ENCODE measurements around the gene ZNF532.

ZNF532 gene

DNA sequence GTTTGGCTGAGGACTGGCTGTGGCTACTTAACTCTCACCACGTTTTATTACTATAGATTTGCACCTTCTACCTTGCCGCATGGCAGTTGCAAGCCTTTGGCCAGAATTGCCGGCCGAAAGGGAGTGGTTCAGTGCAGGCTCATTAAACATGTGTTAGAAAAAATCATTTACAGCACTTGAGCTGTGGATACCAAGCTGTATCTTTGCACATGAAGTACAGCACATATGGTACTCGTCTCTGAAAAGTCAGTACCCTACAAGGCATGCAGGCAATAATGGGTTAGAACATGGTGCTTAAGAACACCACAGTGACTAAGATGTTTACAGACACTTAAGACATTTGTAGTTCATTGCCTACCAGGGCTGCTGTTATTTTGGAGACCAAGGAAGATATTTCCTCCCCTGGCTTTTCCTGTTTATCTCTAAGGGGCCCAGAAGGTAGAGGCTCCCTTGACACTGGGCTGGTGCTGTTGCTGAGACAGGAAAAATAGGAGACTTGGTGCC is 103.1 kb downstream of the ZNF532 start:
- H3K27ac ChIP-seq (ENCODE audit: insufficient read depth, low read length, poor library complexity, severe bottlenecking), result no peak overlapping the region
- DNase-seq, result no peak
- no peak overlapping the region for H3K4me3 ChIP-seq (ENCODE audit: insufficient read depth, low read depth, low read length, poor library complexity, severe bottlenecking)

DNA sequence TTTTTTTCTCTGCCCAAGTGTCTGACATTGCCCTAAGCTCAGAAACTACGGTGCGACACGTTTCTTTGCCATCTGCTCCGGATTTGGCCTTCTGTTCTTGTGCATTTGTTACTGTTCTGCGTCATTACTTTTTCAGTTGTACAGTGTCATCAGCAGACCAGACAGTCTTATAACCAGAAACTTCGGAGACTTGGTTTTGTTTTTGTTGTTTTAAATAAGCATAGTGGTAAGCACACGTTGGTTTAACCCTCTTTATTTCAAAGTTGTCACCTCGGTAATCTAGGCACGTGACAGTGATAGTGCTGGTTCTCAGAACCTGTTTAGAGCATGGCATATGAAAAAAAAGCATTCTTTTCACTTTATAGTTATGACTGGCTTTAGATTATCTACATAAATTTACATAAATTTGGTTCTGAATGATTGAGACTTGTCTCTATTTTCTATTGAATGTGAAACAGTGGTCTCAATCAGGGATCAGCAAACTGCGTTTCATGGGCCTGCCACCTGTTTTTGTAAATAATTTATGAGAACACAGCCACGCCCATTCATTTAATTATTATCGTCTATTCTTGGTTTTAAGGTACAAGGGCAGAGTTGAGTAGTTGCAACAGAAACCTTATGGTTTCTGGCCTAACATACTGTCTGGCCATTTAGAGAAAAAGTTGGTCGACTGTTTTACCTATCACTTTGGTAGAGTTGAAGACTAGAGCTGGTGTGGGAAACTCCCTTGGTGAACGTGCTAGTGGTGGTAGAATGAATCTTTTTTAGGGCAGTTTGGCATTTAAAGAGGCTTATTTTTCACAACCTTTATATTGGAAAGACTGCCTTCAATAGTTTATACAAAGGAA is 106.5 kb downstream of the ZNF532 start:
- H3K27ac ChIP-seq (ENCODE audit: insufficient read depth, low read length, poor library complexity, severe bottlenecking), result no peak overlapping the region

More for the DNA sequence above, 103.1 kb downstream of the ZNF532 start:
- Histone ChIP-seq H3K9me3 (ENCODE audit: control insufficient read depth, low read length) (no peaks in the 10 kb centered on the region), H3K36me3 (ENCODE audit: control insufficient read depth, insufficient read depth, low read length) (no peaks in the 10 kb centered on the region), H3K4me1 (ENCODE audit: control insufficient read depth, insufficient read depth, low read length, poor library complexity, severe bottlenecking) (no peaks in the 10 kb centered on the region), H3K27me3 (replicated peaks; ENCODE audit: control insufficient read depth, insufficient read depth, low read length, poor library complexity, severe bottlenecking) (no peaks in the 10 kb centered on the region)

GRCh38 chr18:58975296-58975695 is 110.6 kb downstream of the ZNF532 start:
- Histone ChIP-seq H3K27ac (ENCODE audit: insufficient read depth, low read length, poor library complexity, severe bottlenecking) (no peak overlapping the region), H3K4me3 (ENCODE audit: insufficient read depth, low read depth, low read length, poor library complexity, severe bottlenecking) (no peak overlapping the region), H3K4me1 (ENCODE audit: control insufficient read depth, insufficient read depth, low read length, poor library complexity, severe bottlenecking) (no peaks in the 10 kb centered on the region), H3K9me3 (ENCODE audit: control insufficient read depth, low read length) (no peaks in the 10 kb centered on the region), H3K36me3 (ENCODE audit: control insufficient read depth, insufficient read depth, low read length) (no peaks in the 10 kb centered on the region), H3K27me3 (replicated peaks; ENCODE audit: control insufficient read depth, insufficient read depth, low read length, poor library complexity, severe bottlenecking) (no peaks in the 10 kb centered on the region)
- DNase-seq, result no peak

More for the DNA sequence above, 106.5 kb downstream of the ZNF532 start:
- no peaks in the 10 kb centered on the region for H3K27me3 ChIP-seq (replicated peaks; ENCODE audit: control insufficient read depth, insufficient read depth, low read length, poor library complexity, severe bottlenecking)
- no peak overlapping the region for H3K4me3 ChIP-seq (ENCODE audit: insufficient read depth, low read depth, low read length, poor library complexity, severe bottlenecking)
- DNase-seq, result no peak
- H3K36me3 ChIP-seq (ENCODE audit: control insufficient read depth, insufficient read depth, low read length), result no peaks in the 10 kb centered on the region
- no peaks in the 10 kb centered on the region for H3K4me1 ChIP-seq (ENCODE audit: control insufficient read depth, insufficient read depth, low read length, poor library complexity, severe bottlenecking)
- no peaks in the 10 kb centered on the region for H3K9me3 ChIP-seq (ENCODE audit: control insufficient read depth, low read length)

DNA sequence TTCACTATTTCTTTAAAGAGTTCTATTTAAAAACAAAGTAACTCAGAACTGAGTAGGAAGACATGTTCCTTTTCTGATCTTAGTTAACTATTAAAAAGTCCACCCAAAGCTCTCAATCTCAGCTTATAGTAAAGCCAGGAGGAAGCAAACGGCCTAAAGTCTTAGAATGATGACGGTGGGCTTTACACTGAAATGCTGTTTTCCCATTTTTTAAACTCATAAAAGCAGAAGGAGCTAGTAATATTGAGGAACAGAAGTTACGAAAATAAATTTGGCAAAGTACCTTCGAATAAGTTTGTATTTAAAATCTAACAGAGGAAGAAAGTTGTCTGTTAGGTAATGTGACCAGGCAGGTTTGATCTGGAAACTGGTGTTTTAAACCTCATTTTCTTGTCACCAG is 111.1 kb downstream of the ZNF532 start:
- Histone ChIP-seq H3K27ac (ENCODE audit: insufficient read depth, low read length, poor library complexity, severe bottlenecking) (no peak overlapping the region), H3K4me3 (ENCODE audit: insufficient read depth, low read depth, low read length, poor library complexity, severe bottlenecking) (no peak overlapping the region), H3K27me3 (replicated peaks; ENCODE audit: control insufficient read depth, insufficient read depth, low read length, poor library complexity, severe bottlenecking) (no peaks in the 10 kb centered on the region), H3K36me3 (ENCODE audit: control insufficient read depth, insufficient read depth, low read length) (no peaks in the 10 kb centered on the region), H3K4me1 (ENCODE audit: control insufficient read depth, insufficient read depth, low read length, poor library complexity, severe bottlenecking) (no peaks in the 10 kb centered on the region), H3K9me3 (ENCODE audit: control insufficient read depth, low read length) (no peaks in the 10 kb centered on the region)
- DNase-seq, result no peak

DNA sequence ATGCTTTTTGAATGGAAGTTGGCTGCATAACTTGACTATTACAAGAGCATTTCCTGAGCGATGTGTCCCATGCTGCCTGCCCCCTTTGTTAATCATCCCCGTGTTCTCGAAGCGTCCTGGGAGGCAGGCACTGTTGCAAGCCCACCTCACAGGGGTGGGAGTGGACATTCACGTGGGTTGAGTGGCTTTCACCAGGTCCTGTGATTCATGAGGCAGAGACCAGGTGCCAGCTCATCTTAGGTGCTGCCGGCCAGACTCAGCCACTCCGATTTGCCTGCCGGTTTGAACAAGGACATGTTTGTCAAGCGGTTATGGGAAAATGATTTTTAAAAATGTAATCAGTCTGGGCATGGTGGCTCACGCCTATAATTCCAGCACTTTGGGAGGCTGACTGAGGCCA is 112.5 kb downstream of the ZNF532 start:
- Histone ChIP-seq H3K9me3 (ENCODE audit: control insufficient read depth, low read length) (no peaks in the 10 kb centered on the region), H3K36me3 (ENCODE audit: control insufficient read depth, insufficient read depth, low read length) (no peaks in the 10 kb centered on the region), H3K4me1 (ENCODE audit: control insufficient read depth, insufficient read depth, low read length, poor library complexity, severe bottlenecking) (no peaks in the 10 kb centered on the region), H3K27me3 (replicated peaks; ENCODE audit: control insufficient read depth, insufficient read depth, low read length, poor library complexity, severe bottlenecking) (no peaks in the 10 kb centered on the region), H3K27ac (ENCODE audit: insufficient read depth, low read length, poor library complexity, severe bottlenecking) (no peak overlapping the region), H3K4me3 (ENCODE audit: insufficient read depth, low read depth, low read length, poor library complexity, severe bottlenecking) (no peak overlapping the region)
- DNase-seq, result no peak

DNA sequence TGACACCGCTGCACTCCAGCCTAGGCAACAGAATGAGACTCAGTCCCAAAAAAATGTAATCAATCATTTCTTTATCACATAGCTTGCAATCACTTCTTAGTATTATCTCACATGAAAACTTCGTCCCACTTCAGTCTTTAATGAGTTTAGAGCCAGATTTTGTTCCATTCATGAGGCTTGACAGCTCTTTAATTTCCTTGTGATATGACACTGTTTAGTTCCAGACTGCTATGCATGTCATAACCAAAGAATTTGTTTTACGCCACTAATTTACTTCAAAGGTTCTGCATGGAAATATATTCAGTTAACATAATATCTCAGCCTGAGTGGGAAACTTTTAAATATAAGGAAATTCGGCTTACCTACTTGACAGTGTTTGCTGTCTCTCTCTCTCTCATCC is 113.1 kb downstream of the ZNF532 start:
- no peak for DNase-seq
- no peak overlapping the region for H3K4me3 ChIP-seq (ENCODE audit: insufficient read depth, low read depth, low read length, poor library complexity, severe bottlenecking)
- H3K27ac ChIP-seq (ENCODE audit: insufficient read depth, low read length, poor library complexity, severe bottlenecking), result no peak overlapping the region
- no peaks in the 10 kb centered on the region for H3K9me3 ChIP-seq (ENCODE audit: control insufficient read depth, low read length)
- H3K27me3 ChIP-seq (replicated peaks; ENCODE audit: control insufficient read depth, insufficient read depth, low read length, poor library complexity, severe bottlenecking), result no peaks in the 10 kb centered on the region
- no peaks in the 10 kb centered on the region for H3K4me1 ChIP-seq (ENCODE audit: control insufficient read depth, insufficient read depth, low read length, poor library complexity, severe bottlenecking)
- no peaks in the 10 kb centered on the region for H3K36me3 ChIP-seq (ENCODE audit: control insufficient read depth, insufficient read depth, low read length)

DNA sequence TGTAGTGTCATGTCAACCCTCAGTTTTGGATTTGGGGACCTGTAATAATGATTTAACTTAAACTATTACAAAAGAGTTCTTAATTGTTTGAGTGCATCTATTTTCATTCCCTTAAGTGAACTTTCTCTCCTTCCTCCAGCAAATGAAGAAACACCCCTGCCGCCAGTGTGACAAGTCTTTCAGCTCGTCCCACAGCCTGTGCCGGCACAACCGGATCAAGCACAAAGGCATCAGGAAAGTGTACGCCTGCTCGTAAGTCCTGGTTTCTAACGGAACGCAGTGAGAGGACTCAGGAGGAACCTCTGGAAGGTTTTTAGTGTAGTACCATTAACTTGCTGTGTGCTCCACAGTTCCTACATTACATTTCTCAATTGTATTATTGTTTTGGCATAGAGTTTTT is 114.2 kb downstream of the ZNF532 start:
- DNase-seq, result no peak
- H3K27me3 ChIP-seq (replicated peaks; ENCODE audit: control insufficient read depth, insufficient read depth, low read length, poor library complexity, severe bottlenecking), result no peaks in the 10 kb centered on the region
- no peaks in the 10 kb centered on the region for H3K36me3 ChIP-seq (ENCODE audit: control insufficient read depth, insufficient read depth, low read length)
- no peaks in the 10 kb centered on the region for H3K9me3 ChIP-seq (ENCODE audit: control insufficient read depth, low read length)
- H3K27ac ChIP-seq (ENCODE audit: insufficient read depth, low read length, poor library complexity, severe bottlenecking), result no peak overlapping the region
- H3K4me1 ChIP-seq (ENCODE audit: control insufficient read depth, insufficient read depth, low read length, poor library complexity, severe bottlenecking), result no peaks in the 10 kb centered on the region
- H3K4me3 ChIP-seq (ENCODE audit: insufficient read depth, low read depth, low read length, poor library complexity, severe bottlenecking), result no peak overlapping the region

GRCh38 chr18:58979615-58980014 is 114.9 kb downstream of the ZNF532 start:
- no peak overlapping the region for H3K4me3 ChIP-seq (ENCODE audit: insufficient read depth, low read depth, low read length, poor library complexity, severe bottlenecking)
- H3K27ac ChIP-seq (ENCODE audit: insufficient read depth, low read length, poor library complexity, severe bottlenecking), result no peak overlapping the region
- no peaks in the 10 kb centered on the region for H3K27me3 ChIP-seq (replicated peaks; ENCODE audit: control insufficient read depth, insufficient read depth, low read length, poor library complexity, severe bottlenecking)
- no peaks in the 10 kb centered on the region for H3K9me3 ChIP-seq (ENCODE audit: control insufficient read depth, low read length)
- no peak for DNase-seq
- H3K36me3 ChIP-seq (ENCODE audit: control insufficient read depth, insufficient read depth, low read length), result no peaks in the 10 kb centered on the region
- no peaks in the 10 kb centered on the region for H3K4me1 ChIP-seq (ENCODE audit: control insufficient read depth, insufficient read depth, low read length, poor library complexity, severe bottlenecking)

DNA sequence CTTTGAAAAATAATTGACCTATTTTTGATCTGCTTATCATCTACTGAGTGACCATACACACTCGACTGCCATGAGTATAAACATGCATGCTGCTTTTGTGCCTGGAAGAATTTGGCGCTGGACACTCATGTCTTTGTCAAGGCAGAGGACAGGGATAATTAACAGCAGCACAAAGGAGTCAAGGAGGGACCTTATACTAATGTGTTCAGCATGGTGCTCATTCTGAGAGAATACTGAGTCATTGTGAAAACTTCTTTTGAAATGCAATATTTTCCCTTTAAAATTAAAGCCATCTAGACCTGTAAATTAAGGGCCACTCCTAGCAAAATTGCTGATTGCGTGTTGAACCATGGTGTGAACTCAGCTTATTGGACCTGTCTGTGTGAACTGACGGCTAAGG is 116.3 kb downstream of the ZNF532 start:
- H3K27me3 ChIP-seq (replicated peaks; ENCODE audit: control insufficient read depth, insufficient read depth, low read length, poor library complexity, severe bottlenecking), result no peaks in the 10 kb centered on the region
- H3K4me3 ChIP-seq (ENCODE audit: insufficient read depth, low read depth, low read length, poor library complexity, severe bottlenecking), result no peak overlapping the region
- no peaks in the 10 kb centered on the region for H3K4me1 ChIP-seq (ENCODE audit: control insufficient read depth, insufficient read depth, low read length, poor library complexity, severe bottlenecking)
- no peak for DNase-seq
- H3K9me3 ChIP-seq (ENCODE audit: control insufficient read depth, low read length), result no peaks in the 10 kb centered on the region
- no peak overlapping the region for H3K27ac ChIP-seq (ENCODE audit: insufficient read depth, low read length, poor library complexity, severe bottlenecking)
- no peaks in the 10 kb centered on the region for H3K36me3 ChIP-seq (ENCODE audit: control insufficient read depth, insufficient read depth, low read length)

GRCh38 chr18:58983260-58984155 is 118.8 kb downstream of the ZNF532 start:
- H3K9me3 ChIP-seq (ENCODE audit: control insufficient read depth, low read length), result no peaks in the 10 kb centered on the region
- no peak for DNase-seq
- H3K27ac ChIP-seq (ENCODE audit: insufficient read depth, low read length, poor library complexity, severe bottlenecking), result no peak overlapping the region
- H3K27me3 ChIP-seq (replicated peaks; ENCODE audit: control insufficient read depth, insufficient read depth, low read length, poor library complexity, severe bottlenecking), result no peaks in the 10 kb centered on the region
- H3K4me3 ChIP-seq (ENCODE audit: insufficient read depth, low read depth, low read length, poor library complexity, severe bottlenecking), result no peak overlapping the region
- no peaks in the 10 kb centered on the region for H3K4me1 ChIP-seq (ENCODE audit: control insufficient read depth, insufficient read depth, low read length, poor library complexity, severe bottlenecking)
- H3K36me3 ChIP-seq (ENCODE audit: control insufficient read depth, insufficient read depth, low read length), result no peaks in the 10 kb centered on the region
